Astrocyte (in vitro differentiated cells and primary cell): ENCODE measurements around the gene MAP2K2. TPM values are rescaled to one million over a fixed set of nuclear protein-coding genes. Genes with fewer than 3 reads are reported as not detected.

Experiments used
- DNase-seq: peaks from one replicate; pipeline ENCODE4 v3.0.0-alpha.2; 2010; ENCODE audit warnings: low read depth
- FAIRE-seq: peaks from 2 replicates; lab custom pipeline; 2011; peaks lifted over from hg19 to GRCh38; lab: Jason Lieb, UNC
- H2AFZ ChIP-seq: 2 replicates; pipeline ENCODE4 v1.6.0; 2012; ENCODE audit warnings: low read depth, low read length, inconsistent platforms
- H3K27ac ChIP-seq: 2 replicates; pipeline ENCODE4 v1.5.1; 2011; ENCODE audit warnings: low read depth, low read length, inconsistent platforms
- H3K27me3 ChIP-seq: 2 replicates; pipeline ENCODE4 v1.6.0; 2011; ENCODE audit warnings: low read length, inconsistent platforms; ENCODE audit not compliant: insufficient read depth
- H3K36me3 ChIP-seq: 2 replicates; pipeline ENCODE4 v1.5.1; 2011; ENCODE audit warnings: low read length, inconsistent platforms; ENCODE audit not compliant: insufficient read depth
- H3K4me1 ChIP-seq: 2 replicates; pipeline ENCODE4 v1.5.1; 2011; ENCODE audit warnings: low read length, inconsistent platforms; ENCODE audit not compliant: insufficient read depth
- H3K4me2 ChIP-seq: 2 replicates; pipeline ENCODE4 v1.6.0; 2012; ENCODE audit warnings: low read length, inconsistent platforms
- H3K4me3 ChIP-seq: 2 replicates; pipeline ENCODE4 v1.5.1; 2011; ENCODE audit warnings: low read depth, mild to moderate bottlenecking, low read length, inconsistent platforms; ENCODE audit not compliant: insufficient read depth
- H3K79me2 ChIP-seq: 2 replicates; pipeline ENCODE4 v1.6.0; 2012; ENCODE audit warnings: mild to moderate bottlenecking, low read length, inconsistent platforms; ENCODE audit not compliant: insufficient read depth
- H3K9ac ChIP-seq: 2 replicates; pipeline ENCODE4 v1.6.0; 2012; ENCODE audit warnings: mild to moderate bottlenecking, low read length, inconsistent platforms
- H3K9me3 ChIP-seq: 2 replicates; pipeline ENCODE4 v1.5.1; 2012; ENCODE audit warnings: low read depth, mild to moderate bottlenecking, low read length, inconsistent platforms; ENCODE audit not compliant: insufficient read depth
- H4K20me1 ChIP-seq: 2 replicates; pipeline ENCODE4 v1.6.0; 2012; ENCODE audit warnings: low read length, inconsistent platforms; ENCODE audit not compliant: insufficient read depth
- H3K27ac Mint-ChIP-seq: one replicate; pipeline ENCODE4 v1.8.0; 2021; ENCODE audit warnings: mild to moderate bottlenecking, mixed read lengths; ENCODE audit not compliant: unreplicated experiment
- H3K27me3 Mint-ChIP-seq: one replicate; pipeline ENCODE4 v1.8.0; 2021; ENCODE audit warnings: low read depth, mixed read lengths; ENCODE audit not compliant: unreplicated experiment
- H3K36me3 Mint-ChIP-seq: one replicate; pipeline ENCODE4 v1.8.0; 2021; ENCODE audit warnings: low read depth, mixed read lengths; ENCODE audit not compliant: unreplicated experiment
- H3K4me1 Mint-ChIP-seq: one replicate; pipeline ENCODE4 v1.8.0; 2021; ENCODE audit warnings: low read depth, mixed read lengths; ENCODE audit not compliant: unreplicated experiment
- H3K4me3 Mint-ChIP-seq: one replicate; pipeline ENCODE4 v1.8.0; 2021; ENCODE audit warnings: mild to moderate bottlenecking, moderate library complexity, mixed read lengths; ENCODE audit not compliant: unreplicated experiment
- H3K9me3 Mint-ChIP-seq: one replicate; pipeline ENCODE4 v1.8.0; 2021; ENCODE audit warnings: mild to moderate bottlenecking, mixed read lengths; ENCODE audit not compliant: unreplicated experiment
- CTCF ChIP-seq: IDR thresholded peaks from 2 replicates; pipeline ENCODE4 v1.5.1; 2011; ENCODE audit warnings: low read depth, mild to moderate bottlenecking, inconsistent platforms, low read length, moderate library complexity; ENCODE audit not compliant: insufficient read depth
- EZH2 ChIP-seq: IDR thresholded peaks from 2 replicates; pipeline ENCODE4 v1.6.1; 2012; ENCODE audit warnings: mild to moderate bottlenecking, low read length, inconsistent platforms; ENCODE audit not compliant: insufficient read depth
- total RNA-seq: library from RNA; stranded (reverse); gene quantifications from 2 replicates; pipeline ENCODE4 v1.2.1, GENCODE V29; 2021

Gene MAP2K2
- total RNA-seq, 1 donor from 2014 or later, result 190 TPM

- Mint-ChIP-seq H3K27me3 (no peaks in the 10 kb centered on the region), H3K4me1 (peaks cover 3% of the 10 kb centered on the region), H3K4me3 (peak overlapping the region; percentile 50), H3K9me3 (no peaks in the 10 kb centered on the region), H3K36me3 (no peaks in the 10 kb centered on the region), H3K27ac (no peak overlapping the region)
- no peaks in the 10 kb centered on the region for H3K27me3 ChIP-seq
- peaks cover 34% of the 10 kb centered on the region for H4K20me1 ChIP-seq
- FAIRE-seq (no peak), DNase-seq (no peak)
- TF ChIP-seq CTCF (no peak), EZH2 (no peak)
- H3K36me3 ChIP-seq, result no peaks in the 10 kb centered on the region
- H3K27ac ChIP-seq, result peak overlapping the region; percentile 50
- peak overlapping the region; percentile 78 for H3K9ac ChIP-seq
- peak overlapping the region; percentile 57 for H3K4me3 ChIP-seq
- H2AFZ ChIP-seq, result no peak overlapping the region
- no peaks in the 10 kb centered on the region for H3K9me3 ChIP-seq
- H3K4me2 ChIP-seq, result peak overlapping the region; percentile 83
- H3K79me2 ChIP-seq, result peaks cover 39% of the 10 kb centered on the region
- peaks cover 19% of the 10 kb centered on the region for H3K4me1 ChIP-seq
These were observed 57.7 kb downstream of the MAP2K2 start for GRCh38 chr19:4066176-4066606.

GRCh38 chr19:4065430-4066175 lies 58.3 kb downstream of the MAP2K2 start:
- H3K4me3 ChIP-seq, result peak overlapping the region; percentile 70
- H3K79me2 ChIP-seq, result peaks cover 45% of the 10 kb centered on the region
- H3K9me3 Mint-ChIP-seq, result no peaks in the 10 kb centered on the region
- FAIRE-seq, result no peak
- peaks cover 3% of the 10 kb centered on the region for H3K4me1 Mint-ChIP-seq
- H2AFZ ChIP-seq, result no peak overlapping the region
- no peak overlapping the region for H3K27ac Mint-ChIP-seq
- H3K36me3 Mint-ChIP-seq, result no peaks in the 10 kb centered on the region
- H3K36me3 ChIP-seq, result no peaks in the 10 kb centered on the region
- H4K20me1 ChIP-seq, result peaks cover 40% of the 10 kb centered on the region
- H3K4me2 ChIP-seq, result peak overlapping the region; percentile 97
- H3K9me3 ChIP-seq, result no peaks in the 10 kb centered on the region
- no peaks in the 10 kb centered on the region for H3K27me3 Mint-ChIP-seq
- H3K9ac ChIP-seq, result peak overlapping the region; percentile 87
- H3K4me1 ChIP-seq, result peaks cover 23% of the 10 kb centered on the region
- no peak for TF ChIP-seq EZH2
- TF ChIP-seq CTCF, result no peak
- H3K27ac ChIP-seq, result no peak overlapping the region
- no peaks in the 10 kb centered on the region for H3K27me3 ChIP-seq
- DNase-seq, result peak; percentile 90
- peak overlapping the region; percentile 50 for H3K4me3 Mint-ChIP-seq
